WI38 (cell line): ENCODE results near the gene CGRRF1.

Source experiments
- H3K4me3 ChIP-seq: 2 replicates; pipeline ENCODE4 v1.5.1; 2011; ENCODE audit warnings: low read depth, mild to moderate bottlenecking, control low read depth, low read length
- CTCF ChIP-seq: IDR thresholded peaks from 2 replicates; pipeline ENCODE4 v1.5.1; 2012; ENCODE audit warnings: low read depth, mild to moderate bottlenecking, control low read depth, low read length

CGRRF1 gene

GRCh38 chr14:54528973-54529372, 19.3 kb downstream of the CGRRF1 start:
- TF ChIP-seq CTCF: no peak
- H3K4me3 ChIP-seq: no peak overlapping the region

GRCh38 chr14:54529811-54530210, 20.1 kb downstream of the CGRRF1 start:
- no peak overlapping the region for H3K4me3 ChIP-seq
- TF ChIP-seq CTCF: no peak

GRCh38 chr14:54532111-54533012, 22.7 kb downstream of the CGRRF1 start:
- H3K4me3 ChIP-seq: no peak overlapping the region
- no peak for TF ChIP-seq CTCF

- TF ChIP-seq CTCF: no peak
- no peak overlapping the region for H3K4me3 ChIP-seq
These were observed 23.4 kb downstream of the CGRRF1 start for GRCh38 chr14:54533100-54533499.

- no peak overlapping the region for H3K4me3 ChIP-seq
- TF ChIP-seq CTCF: no peak
These were observed 25.4 kb downstream of the CGRRF1 start for GRCh38 chr14:54535126-54535525.

- TF ChIP-seq CTCF: no peak
- H3K4me3 ChIP-seq: no peak overlapping the region
These were observed 25.9 kb downstream of the CGRRF1 start for GRCh38 chr14:54535646-54536045.

- no peak for TF ChIP-seq CTCF
These were observed 27.9 kb downstream of the CGRRF1 start for GRCh38 chr14:54537651-54538050.

More at GRCh38 chr14:54537651-54538050, 27.9 kb downstream of the CGRRF1 start:
- H3K4me3 ChIP-seq: no peak overlapping the region
